ENCODE measurements around the gene ACACA.
"Not testable (repeated sequence)": the region's sequence is repeated elsewhere in the genome, so short reads cannot be mapped to it uniquely, and the experiment has no call there.

The ACACA gene

GRCh38 chr17:37413875-37414519 lies 7.4 kb upstream of the ACACA start:
- TF ChIP-seq POLR2A (IDR thresholded peaks at IDR 0.05; ENCODE audit: low read length) (no peak), GATA1 (IDR thresholded peaks at IDR 0.05; ENCODE audit: low read depth, low read length) (no peak)

GRCh38 chr17:37410357-37410756 lies 3.7 kb upstream of the ACACA start:
- DNase-seq = no peak
- TF ChIP-seq GATA1 (IDR thresholded peaks at IDR 0.05; ENCODE audit: low read depth, low read length) (no peak), POLR2A (IDR thresholded peaks at IDR 0.05; ENCODE audit: low read length) (no peak)

More at GRCh38 chr17:37413875-37414519, 7.4 kb upstream of the ACACA start:
- DNase-seq = no peak

- not testable (repeated sequence) for DNase-seq
These were observed 1.5 kb upstream of the ACACA start for GRCh38 chr17:37408145-37408479.

- no peak for DNase-seq
- no peak for TF ChIP-seq POLR2A (IDR thresholded peaks at IDR 0.05; ENCODE audit: low read length)
- no peak for TF ChIP-seq GATA1 (IDR thresholded peaks at IDR 0.05; ENCODE audit: low read depth, low read length)
These were observed 541 bp downstream of the ACACA start for GRCh38 chr17:37405955-37406634.

GRCh38 chr17:37405522-37405921 lies 1.1 kb downstream of the ACACA start:
- not testable (repeated sequence) for DNase-seq

GRCh38 chr17:37400505-37400904 lies 6.1 kb downstream of the ACACA start:
- no peak for DNase-seq
- TF ChIP-seq POLR2A (IDR thresholded peaks at IDR 0.05; ENCODE audit: low read length) (no peak), GATA1 (IDR thresholded peaks at IDR 0.05; ENCODE audit: low read depth, low read length) (no peak)

- no peak for TF ChIP-seq GATA1 (IDR thresholded peaks at IDR 0.05; ENCODE audit: low read depth, low read length)
- TF ChIP-seq POLR2A (IDR thresholded peaks at IDR 0.05; ENCODE audit: low read length) = no peak
- DNase-seq = no peak
These were observed 7.3 kb downstream of the ACACA start for GRCh38 chr17:37399265-37399803.

- TF ChIP-seq GATA1 (IDR thresholded peaks at IDR 0.05; ENCODE audit: low read depth, low read length) (no peak), POLR2A (IDR thresholded peaks at IDR 0.05; ENCODE audit: low read length) (no peak)
- no peak for DNase-seq
These were observed 13.3 kb downstream of the ACACA start for GRCh38 chr17:37393352-37393751.

- DNase-seq = no peak
- TF ChIP-seq GATA1 (IDR thresholded peaks at IDR 0.05; ENCODE audit: low read depth, low read length) = no peak
- no peak for TF ChIP-seq POLR2A (IDR thresholded peaks at IDR 0.05; ENCODE audit: low read length)
These were observed 14.5 kb downstream of the ACACA start for GRCh38 chr17:37392024-37392590.

- TF ChIP-seq POLR2A (IDR thresholded peaks at IDR 0.05; ENCODE audit: low read length) (no peak), GATA1 (IDR thresholded peaks at IDR 0.05; ENCODE audit: low read depth, low read length) (no peak)
- DNase-seq = peak in 1 of 2 experiments; percentile 28
These were observed 15.5 kb downstream of the ACACA start for GRCh38 chr17:37391146-37391545.

- no peak for DNase-seq
- TF ChIP-seq GATA1 (IDR thresholded peaks at IDR 0.05; ENCODE audit: low read depth, low read length) = no peak
- no peak for TF ChIP-seq POLR2A (IDR thresholded peaks at IDR 0.05; ENCODE audit: low read length)
These were observed 17.5 kb downstream of the ACACA start for GRCh38 chr17:37389160-37389559.

GRCh38 chr17:37388266-37388665 lies 18.4 kb downstream of the ACACA start:
- TF ChIP-seq GATA1 (IDR thresholded peaks at IDR 0.05; ENCODE audit: low read depth, low read length) = no peak
- TF ChIP-seq POLR2A (IDR thresholded peaks at IDR 0.05; ENCODE audit: low read length) = no peak
- no peak for DNase-seq

- no peak for DNase-seq
- TF ChIP-seq POLR2A (IDR thresholded peaks at IDR 0.05; ENCODE audit: low read length) (no peak), GATA1 (IDR thresholded peaks at IDR 0.05; ENCODE audit: low read depth, low read length) (no peak)
These were observed 20.2 kb downstream of the ACACA start for GRCh38 chr17:37386462-37386861.

- TF ChIP-seq POLR2A (IDR thresholded peaks at IDR 0.05; ENCODE audit: low read length) (no peak), GATA1 (IDR thresholded peaks at IDR 0.05; ENCODE audit: low read depth, low read length) (no peak)
These were observed 21.1 kb downstream of the ACACA start for GRCh38 chr17:37385474-37385990.

More at GRCh38 chr17:37385474-37385990, 21.1 kb downstream of the ACACA start:
- no peak for DNase-seq
